K562 treated with DMSO at 1 percent for 48 hours (cell line): ENCODE results near the gene LSG1. TPM values are rescaled to one million over a fixed set of nuclear protein-coding genes. Genes with fewer than 3 reads are reported as not detected.

Experiments
- total RNA-seq: library from RNA; unstranded; fragments of 300-600 nt; gene quantifications from 2 replicates; pipeline ENCODE4 v1.2.3, GENCODE V29; 2022; ENCODE audit warnings: low replicate concordance; ENCODE audit errors: extremely low read depth

The LSG1 gene
- total RNA-seq: not detected in 2 replicates

GRCh38 chr3:194671900-194672808, at the start of gene LSG1:
Gene LSG1, minus strand, starts transcription at chr3:194672191. Its CDS starts 29 bp downstream, at chr3:194672162.

DNA sequence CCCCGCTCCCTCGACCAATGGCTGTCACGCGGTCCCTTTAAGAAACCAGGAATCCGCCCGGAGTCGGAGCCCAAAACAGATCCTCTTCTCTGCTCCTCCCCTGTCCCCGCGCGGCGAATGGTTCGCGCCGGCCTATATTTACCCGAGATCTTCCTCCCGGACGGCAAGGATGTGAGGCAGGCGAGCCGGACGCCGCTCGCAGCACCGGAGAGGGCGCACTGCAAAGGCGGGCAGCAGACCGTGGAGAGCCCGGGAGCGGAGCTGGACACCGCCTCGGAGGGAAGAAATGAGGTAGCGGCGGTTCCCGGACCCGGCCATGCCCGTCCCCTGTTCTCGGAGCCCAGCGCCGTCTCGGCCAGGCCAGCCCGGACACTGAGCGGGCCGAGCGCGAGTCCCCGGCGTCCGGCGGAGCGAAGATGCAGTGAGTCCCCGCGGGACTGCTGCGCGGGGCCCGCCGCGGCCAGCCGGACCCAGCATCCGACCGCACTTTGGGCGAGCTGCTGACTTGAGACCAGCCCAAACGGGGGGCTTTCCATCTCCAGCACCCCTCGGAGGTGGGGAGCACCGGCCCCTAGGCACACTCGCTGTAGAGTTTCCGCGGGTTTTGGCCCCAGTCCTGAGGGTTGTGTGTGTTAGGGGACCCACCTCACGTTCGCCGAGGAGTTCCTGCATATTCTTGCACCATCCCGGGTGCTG, 13.9 kb upstream of the LSG1 start, which contains the start of gene FAM43A:
TSS of gene FAM43A (plus strand) at position 166 of the 696 bp plus-strand sequence. CDS start 944 bp downstream, outside the sequence.

GRCh38 chr3:194633349-194634004, 38.5 kb downstream of the LSG1 start, which contains the start of gene TMEM44:
Gene TMEM44, minus strand, starts transcription at chr3:194633419. Its CDS starts 204 bp downstream, at chr3:194633215.

Other genes starting within 250 kb of the LSG1 start
- gene ATP13A3, start 185.2 kb downstream of the LSG1 start, total RNA-seq: not detected in 2 replicates
- gene TMEM44, start 38.8 kb downstream of the LSG1 start, total RNA-seq: not detected in 2 replicates
- gene FAM43A, start 13.7 kb upstream of the LSG1 start, total RNA-seq: not detected in 2 replicates